ENCODE data around the gene RUNDC1. TPM values are rescaled to one million over a fixed set of nuclear protein-coding genes. Genes with fewer than 3 reads are reported as not detected.

The RUNDC1 gene
- total RNA-seq: 11.4 and 11.9 TPM in 2 replicates

GRCh38 chr17:42980274-42980765 lies at the start of gene RUNDC1:
TSS of gene RUNDC1 (plus strand) at chr17:42980565. CDS start at chr17:42980577, 12 bp downstream.

GRCh38 chr17:42964161-42964932 lies 16.0 kb upstream of the RUNDC1 start, which contains the start of gene AARSD1:
TSS of gene AARSD1 (minus strand) at chr17:42964454. CDS start at chr17:42964440, 14 bp downstream.

GRCh38 chr17:42979511-42980273 lies 673 bp upstream of the RUNDC1 start, which contains the start of gene PTGES3L:
TSS of gene PTGES3L (minus strand) at chr17:42980080. CDS start at chr17:42980053, 27 bp downstream.

GRCh38 chr17:42997984-42998938 lies 17.9 kb downstream of the RUNDC1 start, which contains the start of gene RPL27:
TSS of gene RPL27 (plus strand) at chr17:42998419. CDS start at chr17:42998751, 332 bp downstream.

GRCh38 chr17:43006639-43007551 lies 26.5 kb downstream of the RUNDC1 start, which contains the start of gene IFI35:
TSS of gene IFI35 (plus strand) at chr17:43006784. CDS start at chr17:43006948, 164 bp downstream.

GRCh38 chr17:43021741-43022512 lies 41.6 kb downstream of the RUNDC1 start, which contains the start of gene VAT1:
TSS of gene VAT1 (minus strand) at chr17:43022385. CDS start at chr17:43022322, 63 bp downstream.

GRCh38 chr17:43024407-43025289 lies 44.3 kb downstream of the RUNDC1 start, which contains the start of gene RND2:
TSS of gene RND2 (plus strand) at chr17:43025231. CDS start at chr17:43025348, 117 bp downstream.

Small RNAs within 50 kb of the gene (small RNA-seq; reads per million reads assigned to genes)
- gene AARSD1 (0.77 reads per million, percentile 8 among the genes with 10 or more reads in this experiment), gene RF00561 (not detected)

Other genes with a start within 250 kb of the RUNDC1 start
- 21.3 TPM in 2 replicates for gene EZH1, start 235.5 kb upstream of the RUNDC1 start, total RNA-seq
- 1.5 and 2.4 TPM in 2 replicates for gene RAMP2, start 219.3 kb upstream of the RUNDC1 start, total RNA-seq
- 36.4 and 45.0 TPM in 2 replicates for gene VPS25, start 207.1 kb upstream of the RUNDC1 start, total RNA-seq
- 0.50 and 0.66 TPM in 2 replicates for gene WNK4, start 200.0 kb upstream of the RUNDC1 start, total RNA-seq
- 46.9 and 52.5 TPM in 2 replicates for gene COA3, start 181.9 kb upstream of the RUNDC1 start, total RNA-seq
- gene CNTD1, start 181.7 kb upstream of the RUNDC1 start, total RNA-seq: not detected in 2 replicates
- gene BECN1, start 156.3 kb upstream of the RUNDC1 start, total RNA-seq: 78.8 and 97.5 TPM in 2 replicates
- 172 and 175 TPM in 2 replicates for gene PSME3, start 147.2 kb upstream of the RUNDC1 start, total RNA-seq
- 0.65 and 0.80 TPM in 2 replicates for gene AOC2, start 136.0 kb upstream of the RUNDC1 start, total RNA-seq
- gene AOC3, start 129.4 kb upstream of the RUNDC1 start, total RNA-seq: under 0.01 and 0.07 TPM in 2 replicates
- not detected in 2 replicates for gene G6PC1, start 79.8 kb upstream of the RUNDC1 start, total RNA-seq
- 16.2 and 21.9 TPM in 2 replicates for gene AARSD1, start 16.1 kb upstream of the RUNDC1 start, total RNA-seq
- gene PTGES3L, start 485 bp upstream of the RUNDC1 start, total RNA-seq: 0.22 and 0.27 TPM in 2 replicates
- 1,178 and 1,610 TPM in 2 replicates for gene RPL27, start 17.9 kb downstream of the RUNDC1 start, total RNA-seq
- gene IFI35, start 26.2 kb downstream of the RUNDC1 start, total RNA-seq: 8.5 and 11.6 TPM in 2 replicates
- 263 and 299 TPM in 2 replicates for gene VAT1, start 41.8 kb downstream of the RUNDC1 start, total RNA-seq
- 0.14 and 0.27 TPM in 2 replicates for gene RND2, start 44.7 kb downstream of the RUNDC1 start, total RNA-seq
- gene BRCA1, start 144.8 kb downstream of the RUNDC1 start, total RNA-seq: 34.8 and 51.6 TPM in 2 replicates
- gene NBR1, start 190.6 kb downstream of the RUNDC1 start, total RNA-seq: 89.5 and 109 TPM in 2 replicates
- 5.7 and 6.5 TPM in 2 replicates for gene TMEM106A, start 231.3 kb downstream of the RUNDC1 start, total RNA-seq
- not detected in 2 replicates for gene CCDC200, start 248.1 kb downstream of the RUNDC1 start, total RNA-seq

Data from thoracic aorta endothelial cell (primary cell).